Type B pancreatic cell (in vitro differentiated cells): ENCODE data around the gene NECTIN2. TPM values are rescaled to one million over a fixed set of nuclear protein-coding genes. Genes with fewer than 3 reads are reported as not detected.

Experiments used
- DNase-seq: peaks from one replicate; pipeline ENCODE4 v3.0.0; 2021; ENCODE audit warnings: mixed read lengths; ENCODE audit not compliant: unreplicated experiment; ENCODE audit errors: extremely low spot score
- H3K27ac Mint-ChIP-seq: 2 replicates; pipeline ENCODE4 v1.8.0; 2021; ENCODE audit warnings: mild to moderate bottlenecking, mixed read lengths
- H3K27me3 Mint-ChIP-seq: 2 replicates; pipeline ENCODE4 v1.8.0; 2021; ENCODE audit warnings: mixed read lengths
- H3K36me3 Mint-ChIP-seq: 2 replicates; pipeline ENCODE4 v1.8.0; 2021; ENCODE audit warnings: mixed read lengths
- H3K4me1 Mint-ChIP-seq: one replicate; pipeline ENCODE4 v1.8.0; 2021; ENCODE audit warnings: mixed read lengths; ENCODE audit not compliant: unreplicated experiment
- H3K4me3 Mint-ChIP-seq: 2 replicates; pipeline ENCODE4 v1.8.0; 2021; ENCODE audit warnings: mild to moderate bottlenecking, mixed read lengths
- H3K9me3 Mint-ChIP-seq: 2 replicates; pipeline ENCODE4 v1.8.0; 2021; ENCODE audit warnings: mixed read lengths
- total RNA-seq: library from RNA; stranded (reverse); gene quantifications from 2 replicates; pipeline ENCODE4 v1.2.1, GENCODE V29; 2021; ENCODE audit warnings: low replicate concordance
- TF ChIP-seq, protein P1 (sequence below): fragments of 200-600 bp; sonication (generic); conservative IDR thresholded peaks from 2 replicates; pipeline ENCODE4 v1.5.0; 2021; ENCODE audit warnings: antibody characterized with exemption, mild to moderate bottlenecking

NECTIN2 gene
- total RNA-seq, 1 donor from 2014 or later, result 123 TPM

DNA sequence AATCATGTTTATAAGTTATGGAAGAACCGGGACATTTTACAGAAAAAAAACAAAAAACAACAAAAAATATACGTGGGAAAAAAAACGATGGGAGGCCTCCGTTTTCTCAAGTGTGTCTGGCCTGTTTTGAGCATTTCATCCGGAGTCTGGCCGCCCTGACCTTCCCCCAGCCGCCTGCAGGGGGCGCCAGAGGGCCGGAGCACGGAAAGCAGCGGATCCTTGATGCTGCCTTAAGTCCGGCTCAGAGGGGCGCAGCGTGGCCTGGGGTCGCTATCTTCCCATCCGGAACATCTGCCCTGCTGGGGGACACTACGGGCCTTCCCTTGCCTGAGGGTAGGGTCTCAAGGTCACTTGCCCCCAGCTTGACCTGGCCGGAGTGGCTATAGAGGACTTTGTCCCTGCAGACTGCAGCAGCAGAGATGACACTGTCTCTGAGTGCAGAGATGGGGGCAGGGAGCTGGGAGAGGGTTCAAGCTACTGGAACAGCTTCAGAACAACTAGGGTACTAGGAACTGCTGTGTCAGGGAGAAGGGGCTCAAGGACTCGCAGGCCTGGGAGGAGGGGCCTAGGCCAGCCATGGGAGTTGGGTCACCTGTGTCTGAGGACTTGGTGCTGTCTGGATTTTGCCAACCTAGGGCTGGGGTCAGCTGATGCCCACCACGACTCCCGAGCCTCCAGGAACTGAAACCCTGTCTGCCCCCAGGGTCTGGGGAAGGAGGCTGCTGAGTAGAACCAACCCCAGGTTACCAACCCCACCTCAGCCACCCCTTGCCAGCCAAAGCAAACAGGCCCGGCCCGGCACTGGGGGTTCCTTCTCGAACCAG is 57.7 kb downstream of the NECTIN2 start:
- TF ChIP-seq, protein P1, sequence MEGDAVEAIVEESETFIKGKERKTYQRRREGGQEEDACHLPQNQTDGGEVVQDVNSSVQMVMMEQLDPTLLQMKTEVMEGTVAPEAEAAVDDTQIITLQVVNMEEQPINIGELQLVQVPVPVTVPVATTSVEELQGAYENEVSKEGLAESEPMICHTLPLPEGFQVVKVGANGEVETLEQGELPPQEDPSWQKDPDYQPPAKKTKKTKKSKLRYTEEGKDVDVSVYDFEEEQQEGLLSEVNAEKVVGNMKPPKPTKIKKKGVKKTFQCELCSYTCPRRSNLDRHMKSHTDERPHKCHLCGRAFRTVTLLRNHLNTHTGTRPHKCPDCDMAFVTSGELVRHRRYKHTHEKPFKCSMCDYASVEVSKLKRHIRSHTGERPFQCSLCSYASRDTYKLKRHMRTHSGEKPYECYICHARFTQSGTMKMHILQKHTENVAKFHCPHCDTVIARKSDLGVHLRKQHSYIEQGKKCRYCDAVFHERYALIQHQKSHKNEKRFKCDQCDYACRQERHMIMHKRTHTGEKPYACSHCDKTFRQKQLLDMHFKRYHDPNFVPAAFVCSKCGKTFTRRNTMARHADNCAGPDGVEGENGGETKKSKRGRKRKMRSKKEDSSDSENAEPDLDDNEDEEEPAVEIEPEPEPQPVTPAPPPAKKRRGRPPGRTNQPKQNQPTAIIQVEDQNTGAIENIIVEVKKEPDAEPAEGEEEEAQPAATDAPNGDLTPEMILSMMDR, result peak; percentile 100
- Mint-ChIP-seq H3K27me3 (no peaks in the 10 kb centered on the region), H3K4me1 (peaks cover 7% of the 10 kb centered on the region), H3K36me3 (no peaks in the 10 kb centered on the region), H3K4me3 (peak overlapping the region; percentile 14), H3K9me3 (no peaks in the 10 kb centered on the region), H3K27ac (peak overlapping the region; percentile 61)
- peak; percentile 89 for DNase-seq

DNA sequence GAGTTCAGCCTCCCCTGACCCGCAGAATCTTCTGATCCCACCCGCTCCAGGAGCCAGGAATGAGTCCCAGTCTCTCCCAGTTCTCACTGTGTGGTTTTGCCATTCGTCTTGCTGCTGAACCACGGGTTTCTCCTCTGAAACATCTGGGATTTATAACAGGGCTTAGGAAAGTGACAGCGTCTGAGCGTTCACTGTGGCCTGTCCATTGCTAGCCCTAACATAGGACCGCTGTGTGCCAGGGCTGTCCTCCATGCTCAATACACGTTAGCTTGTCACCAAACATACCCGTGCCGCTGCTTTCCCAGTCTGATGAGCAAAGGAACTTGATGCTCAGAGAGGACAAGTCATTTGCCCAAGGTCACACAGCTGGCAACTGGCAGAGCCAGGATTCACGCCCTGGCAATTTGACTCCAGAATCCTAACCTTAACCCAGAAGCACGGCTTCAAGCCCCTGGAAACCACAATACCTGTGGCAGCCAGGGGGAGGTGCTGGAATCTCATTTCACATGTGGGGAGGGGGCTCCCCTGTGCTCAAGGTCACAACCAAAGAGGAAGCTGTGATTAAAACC is 58.4 kb downstream of the NECTIN2 start:
- H3K4me3 Mint-ChIP-seq, result peak overlapping the region; percentile 91
- no peaks in the 10 kb centered on the region for H3K36me3 Mint-ChIP-seq

GRCh38 chr19:44905437-44906160 is 59.5 kb downstream of the NECTIN2 start, which contains the start of gene APOE:
Gene APOE (plus strand): TSS chr19:44905796. CDS start chr19:44906625, 829 bp downstream.
- Mint-ChIP-seq H3K4me3 (peak within 1 kb of the TSS; percentile 91), H3K27ac (peak within 1 kb of the TSS; percentile 79), H3K27me3 (no peaks in the 10 kb centered on the region), H3K36me3 (no peaks in the 10 kb centered on the region), H3K9me3 (no peaks in the 10 kb centered on the region), H3K4me1 (peaks cover 7% of the 10 kb centered on the region)
- TF ChIP-seq, protein P1, result no peak
- DNase-seq, result no peak

More for the DNA sequence above, 58.4 kb downstream of the NECTIN2 start:
- peaks cover 7% of the 10 kb centered on the region for H3K4me1 Mint-ChIP-seq
- H3K27ac Mint-ChIP-seq, result no peak overlapping the region
- TF ChIP-seq, protein P1, result peak; percentile 55
- no peak for DNase-seq
- H3K9me3 Mint-ChIP-seq, result no peaks in the 10 kb centered on the region
- H3K27me3 Mint-ChIP-seq, result no peaks in the 10 kb centered on the region

DNA sequence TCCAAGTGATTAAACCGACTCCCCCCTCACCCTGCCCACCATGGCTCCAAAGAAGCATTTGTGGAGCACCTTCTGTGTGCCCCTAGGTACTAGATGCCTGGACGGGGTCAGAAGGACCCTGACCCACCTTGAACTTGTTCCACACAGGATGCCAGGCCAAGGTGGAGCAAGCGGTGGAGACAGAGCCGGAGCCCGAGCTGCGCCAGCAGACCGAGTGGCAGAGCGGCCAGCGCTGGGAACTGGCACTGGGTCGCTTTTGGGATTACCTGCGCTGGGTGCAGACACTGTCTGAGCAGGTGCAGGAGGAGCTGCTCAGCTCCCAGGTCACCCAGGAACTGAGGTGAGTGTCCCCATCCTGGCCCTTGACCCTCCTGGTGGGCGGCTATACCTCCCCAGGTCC is 61.5 kb downstream of the NECTIN2 start:
- no peak for DNase-seq
- Mint-ChIP-seq H3K27me3 (no peaks in the 10 kb centered on the region), H3K27ac (no peak overlapping the region), H3K36me3 (no peaks in the 10 kb centered on the region), H3K4me1 (peaks cover 14% of the 10 kb centered on the region), H3K4me3 (no peak overlapping the region), H3K9me3 (no peaks in the 10 kb centered on the region)
- TF ChIP-seq, protein P1, result no peak

- no peak for DNase-seq
- Mint-ChIP-seq H3K36me3 (no peaks in the 10 kb centered on the region), H3K27ac (no peak overlapping the region), H3K9me3 (no peaks in the 10 kb centered on the region), H3K4me3 (peak overlapping the region; percentile 60), H3K27me3 (no peaks in the 10 kb centered on the region), H3K4me1 (peaks cover 14% of the 10 kb centered on the region)
- TF ChIP-seq, protein P1, result no peak
These were observed 62.2 kb downstream of the NECTIN2 start for GRCh38 chr19:44908074-44908835.
